ENCODE measurements around the gene DNMBP.
"Not testable (repeated sequence)": the region's sequence is repeated elsewhere in the genome, so short reads cannot be mapped to it uniquely, and the experiment has no call there.

Gene DNMBP

DNA sequence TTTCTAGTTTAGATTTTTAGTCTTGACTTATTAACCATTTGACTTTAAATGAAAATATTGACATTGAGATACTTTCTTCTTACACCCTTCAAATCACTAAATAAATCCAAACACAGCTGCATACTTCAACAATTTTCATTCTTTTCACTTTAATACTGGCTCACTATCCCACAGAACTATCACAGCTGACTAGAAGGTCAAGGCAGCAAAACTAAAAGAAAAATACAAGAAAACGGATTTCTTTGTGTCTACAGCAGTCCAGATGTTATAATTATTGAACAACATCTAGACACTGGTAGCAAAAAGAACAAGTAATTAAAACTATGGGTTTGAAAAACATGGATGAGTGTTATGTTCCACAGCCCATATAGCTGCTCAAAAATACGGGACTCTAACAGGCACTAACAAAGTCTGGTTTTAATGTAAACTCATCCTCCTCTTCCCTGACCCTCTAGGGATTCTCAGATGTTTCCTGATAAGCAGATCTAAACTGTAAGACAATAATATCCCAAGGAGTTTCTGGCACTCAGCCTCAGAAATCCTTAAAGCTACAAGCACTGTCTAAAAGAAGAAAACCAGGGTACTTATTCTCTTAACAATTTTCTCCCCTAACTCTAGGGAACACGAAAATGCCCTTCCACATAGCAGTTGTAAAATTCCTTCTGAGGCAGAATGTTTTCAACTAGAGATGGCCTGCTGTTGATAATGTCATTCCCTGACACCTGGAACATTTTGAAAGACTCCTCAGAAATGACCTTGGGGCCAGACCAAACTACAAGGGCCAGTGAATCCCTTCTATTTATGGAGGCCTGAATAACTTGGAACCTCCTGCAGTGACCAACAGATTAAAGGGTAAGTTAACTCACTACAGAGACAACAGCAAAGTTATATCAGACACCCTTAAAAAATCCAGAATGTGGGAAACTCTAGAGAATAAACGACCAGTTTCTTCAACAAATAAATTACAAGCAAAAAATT is 12.8 kb downstream of the DNMBP start:
- H3K4me3 ChIP-seq (ENCODE audit: low read length) = no peak overlapping the region
- DNase-seq (ENCODE audit: low read depth) = no peak
- TF ChIP-seq, protein P1, sequence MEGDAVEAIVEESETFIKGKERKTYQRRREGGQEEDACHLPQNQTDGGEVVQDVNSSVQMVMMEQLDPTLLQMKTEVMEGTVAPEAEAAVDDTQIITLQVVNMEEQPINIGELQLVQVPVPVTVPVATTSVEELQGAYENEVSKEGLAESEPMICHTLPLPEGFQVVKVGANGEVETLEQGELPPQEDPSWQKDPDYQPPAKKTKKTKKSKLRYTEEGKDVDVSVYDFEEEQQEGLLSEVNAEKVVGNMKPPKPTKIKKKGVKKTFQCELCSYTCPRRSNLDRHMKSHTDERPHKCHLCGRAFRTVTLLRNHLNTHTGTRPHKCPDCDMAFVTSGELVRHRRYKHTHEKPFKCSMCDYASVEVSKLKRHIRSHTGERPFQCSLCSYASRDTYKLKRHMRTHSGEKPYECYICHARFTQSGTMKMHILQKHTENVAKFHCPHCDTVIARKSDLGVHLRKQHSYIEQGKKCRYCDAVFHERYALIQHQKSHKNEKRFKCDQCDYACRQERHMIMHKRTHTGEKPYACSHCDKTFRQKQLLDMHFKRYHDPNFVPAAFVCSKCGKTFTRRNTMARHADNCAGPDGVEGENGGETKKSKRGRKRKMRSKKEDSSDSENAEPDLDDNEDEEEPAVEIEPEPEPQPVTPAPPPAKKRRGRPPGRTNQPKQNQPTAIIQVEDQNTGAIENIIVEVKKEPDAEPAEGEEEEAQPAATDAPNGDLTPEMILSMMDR (IDR thresholded peaks at IDR 0.05; ENCODE audit: insufficient read depth, low read depth, low read length, missing control alignments) = no peak

DNA sequence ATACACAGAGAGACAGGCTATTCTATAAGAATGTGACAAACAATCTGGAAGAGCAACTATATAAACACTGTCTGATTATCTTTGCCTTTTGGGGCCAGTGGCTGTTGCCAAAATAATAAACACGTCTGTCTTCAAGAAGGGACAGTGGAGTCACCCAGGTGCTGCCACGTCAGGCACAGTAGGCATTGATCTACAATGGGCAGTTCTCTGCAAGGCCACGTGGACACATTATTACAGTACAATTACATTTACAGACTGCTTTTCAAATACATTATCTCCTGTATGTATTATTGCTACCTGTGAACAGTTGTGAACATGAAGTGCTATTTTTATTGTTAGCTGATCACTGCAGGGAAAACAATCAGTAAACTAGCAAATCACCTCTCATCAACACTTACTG is 14.0 kb downstream of the DNMBP start:
- TF ChIP-seq, protein P1 (IDR thresholded peaks at IDR 0.05; ENCODE audit: insufficient read depth, low read depth, low read length, missing control alignments) = no peak
- no peak overlapping the region for H3K4me3 ChIP-seq (ENCODE audit: low read length)

DNA sequence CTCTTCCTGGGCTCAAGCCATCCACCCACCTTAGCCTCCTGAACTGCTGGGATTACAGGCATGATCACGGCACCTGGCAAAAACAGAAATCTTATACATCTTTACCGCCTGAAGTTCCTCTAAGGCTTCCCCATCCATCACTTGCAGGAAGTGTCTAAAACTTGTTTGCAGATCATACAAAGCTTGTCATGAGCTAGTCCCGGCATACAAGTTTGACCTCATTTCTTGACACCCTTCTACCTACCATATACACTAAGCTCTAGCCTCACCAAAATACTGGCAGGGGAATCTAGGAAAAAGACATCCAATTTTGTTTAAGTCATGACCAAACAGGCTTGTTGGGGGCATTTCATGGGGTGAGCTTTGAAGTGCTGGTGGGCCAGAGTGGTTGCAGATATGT is 14.5 kb downstream of the DNMBP start:
- H3K4me3 ChIP-seq (ENCODE audit: low read length) = no peak overlapping the region
- TF ChIP-seq, protein P1 (IDR thresholded peaks at IDR 0.05; ENCODE audit: insufficient read depth, low read depth, low read length, missing control alignments) = no peak
- no peak for DNase-seq (ENCODE audit: low read depth)

More for the DNA sequence above, 14.0 kb downstream of the DNMBP start:
- DNase-seq (ENCODE audit: low read depth) = no peak

DNA sequence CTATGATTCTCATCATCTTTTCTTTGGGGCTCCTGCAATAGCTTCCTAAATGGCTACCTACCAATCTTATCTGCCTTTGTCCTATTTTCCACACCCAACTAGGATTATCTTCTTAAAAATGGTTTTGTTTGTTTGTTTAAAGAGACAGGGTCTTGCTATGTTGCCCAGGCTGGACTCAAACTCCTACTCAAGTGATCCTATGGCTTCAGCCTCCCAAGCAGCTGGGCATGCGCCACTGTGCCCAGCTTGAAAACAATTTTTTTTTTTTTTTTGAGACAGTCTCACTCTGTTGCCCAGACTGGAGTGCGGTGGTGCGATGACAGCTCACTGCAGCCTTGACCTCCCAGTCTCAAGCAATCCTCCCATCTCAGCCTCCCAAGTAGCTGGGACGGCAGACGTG is 14.9 kb downstream of the DNMBP start:
- no peak for DNase-seq (ENCODE audit: low read depth)
- no peak overlapping the region for H3K4me3 ChIP-seq (ENCODE audit: low read length)
- TF ChIP-seq, protein P1 (IDR thresholded peaks at IDR 0.05; ENCODE audit: insufficient read depth, low read depth, low read length, missing control alignments) = no peak

DNA sequence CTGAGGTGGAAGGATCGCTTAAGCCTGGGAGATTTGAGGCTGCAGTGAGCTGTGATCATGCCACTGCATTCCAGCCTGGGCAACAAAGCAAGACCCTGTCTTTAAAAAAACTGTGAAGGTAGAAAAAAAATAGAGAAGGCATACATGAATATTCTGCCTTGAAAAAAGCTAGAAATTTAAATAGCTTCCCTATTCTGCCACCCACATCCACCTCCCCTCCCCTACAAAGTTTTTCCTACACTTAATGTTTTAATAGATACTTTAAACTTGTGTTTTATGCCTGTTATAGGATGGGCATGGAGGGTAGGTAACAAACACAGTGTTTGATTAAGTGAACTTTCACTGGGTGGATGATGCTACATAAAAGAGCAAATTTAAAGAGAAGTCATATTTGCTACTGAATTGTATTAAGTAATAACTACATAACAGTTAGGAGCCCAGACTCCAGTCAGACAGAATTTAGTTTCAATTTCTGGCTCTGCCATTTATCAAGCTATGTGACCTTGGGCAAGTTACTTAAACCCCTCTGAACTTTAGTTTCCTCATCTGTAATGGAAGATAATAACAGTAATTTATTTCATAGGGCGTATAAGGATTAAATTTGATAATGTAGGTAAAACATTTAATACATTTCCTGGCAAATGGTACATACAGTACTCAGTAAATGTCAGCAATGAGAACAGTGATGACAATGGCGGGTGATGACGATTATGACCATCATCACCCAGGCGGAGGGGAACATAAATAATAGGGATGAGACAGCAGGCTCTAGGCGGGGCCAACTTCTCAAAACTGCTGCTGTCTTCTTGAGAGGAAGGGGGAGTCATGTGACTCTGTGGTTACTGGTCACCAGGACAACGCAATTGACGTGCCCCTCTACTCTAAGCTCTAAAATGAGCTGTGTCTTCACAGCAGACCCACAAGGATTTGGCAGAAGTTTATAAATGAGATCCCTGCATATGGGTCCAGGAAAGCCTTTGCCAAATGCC is 15.8 kb downstream of the DNMBP start:
- peak; percentile 60 for DNase-seq (ENCODE audit: low read depth)
- TF ChIP-seq, protein P1 (IDR thresholded peaks at IDR 0.05; ENCODE audit: insufficient read depth, low read depth, low read length, missing control alignments) = no peak
- H3K4me3 ChIP-seq (ENCODE audit: low read length) = no peak overlapping the region

DNA sequence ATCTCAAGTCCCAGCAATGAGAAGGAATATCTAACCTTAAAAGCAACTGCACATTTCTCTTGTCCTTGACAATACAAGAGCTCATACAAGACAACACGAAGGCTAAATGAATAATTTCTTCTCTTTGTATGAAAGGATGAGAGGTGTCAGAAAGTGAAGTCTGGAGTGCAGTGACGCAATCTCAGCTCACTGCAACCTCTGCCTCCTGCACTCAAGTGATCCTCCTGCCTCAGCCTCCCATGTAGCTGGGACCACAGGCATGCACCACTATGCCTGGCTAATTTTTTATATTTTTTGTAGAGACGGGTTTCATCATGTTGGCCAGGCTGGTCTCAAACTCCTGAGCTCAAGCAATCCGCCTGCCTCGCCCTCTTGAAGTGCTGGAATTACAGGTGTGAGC is 24.1 kb downstream of the DNMBP start:
- H3K4me3 ChIP-seq (ENCODE audit: low read length); DNase-seq (ENCODE audit: low read depth): not testable (repeated sequence)

Data from epithelial cell of esophagus (primary cell).